Right forelimb (tissue), 1 donor: Measurements from ENCODE around the gene MEAF6.
"Not testable (repeated sequence)": the region's sequence is repeated elsewhere in the genome, so short reads cannot be mapped to it uniquely, and the experiment has no call there.

Source experiments
- DNase-seq: peaks from one replicate; pipeline ENCODE4 v3.0.0-alpha.2; 2018

MEAF6 gene

GRCh38 chr1:37529888-37530287 is 15.3 kb upstream of the MEAF6 start:
- not testable (repeated sequence) for DNase-seq

- DNase-seq: no peak
These were observed 5.0 kb upstream of the MEAF6 start for GRCh38 chr1:37519613-37520012.

- DNase-seq: not testable (repeated sequence)
These were observed 4.4 kb upstream of the MEAF6 start for GRCh38 chr1:37518929-37519328.

- DNase-seq: not testable (repeated sequence)
These were observed 3.7 kb upstream of the MEAF6 start for GRCh38 chr1:37518241-37518640.

GRCh38 chr1:37517569-37517968 is 3.0 kb upstream of the MEAF6 start:
- no peak for DNase-seq

GRCh38 chr1:37515185-37516034 is 844 bp upstream of the MEAF6 start:
- no peak for DNase-seq

GRCh38 chr1:37513795-37514349 is 694 bp downstream of the MEAF6 start:
- DNase-seq: peak; percentile 45

GRCh38 chr1:37509181-37509580 is 5.4 kb downstream of the MEAF6 start:
- no peak for DNase-seq

GRCh38 chr1:37506740-37507139 is 7.8 kb downstream of the MEAF6 start:
- DNase-seq: no peak

- DNase-seq: not testable (repeated sequence)
These were observed 11.8 kb downstream of the MEAF6 start for GRCh38 chr1:37502791-37503190.

GRCh38 chr1:37502104-37502503 is 12.5 kb downstream of the MEAF6 start:
- DNase-seq: no peak

GRCh38 chr1:37501661-37502060 is 12.9 kb downstream of the MEAF6 start:
- DNase-seq: no peak

- no peak for DNase-seq
These were observed 15.5 kb downstream of the MEAF6 start for GRCh38 chr1:37498872-37499617.

GRCh38 chr1:37497832-37498231 is 16.7 kb downstream of the MEAF6 start:
- DNase-seq: no peak

- no peak for DNase-seq
These were observed 18.7 kb downstream of the MEAF6 start for GRCh38 chr1:37495875-37496274.

GRCh38 chr1:37493336-37494098 is 21.0 kb downstream of the MEAF6 start:
- DNase-seq: no peak

GRCh38 chr1:37487619-37487984 is 27.0 kb downstream of the MEAF6 start:
- DNase-seq: no peak

GRCh38 chr1:37486680-37487618 is 27.6 kb downstream of the MEAF6 start:
- DNase-seq: peak; percentile 85

GRCh38 chr1:37485902-37486679 is 28.5 kb downstream of the MEAF6 start:
- DNase-seq: no peak

GRCh38 chr1:37484325-37485051 is 30.1 kb downstream of the MEAF6 start:
- DNase-seq: no peak
